ENCODE measurements around the gene FBXL15.

FBXL15 gene

GRCh38 chr10:102457591-102458150 lies 37.0 kb downstream of the FBXL15 start:
- no peak for DNase-seq (ENCODE audit: low read depth)
- TF ChIP-seq CTCF (conservative IDR thresholded peaks at IDR 0.05; ENCODE audit: low read depth, low read length), result no peak
- H3K4me3 ChIP-seq (ENCODE audit: low read depth, low read length), result no peak overlapping the region

- no peak for TF ChIP-seq CTCF (conservative IDR thresholded peaks at IDR 0.05; ENCODE audit: low read depth, low read length)
Measured at GRCh38 chr10:102458656-102459055, 38.0 kb downstream of the FBXL15 start.

GRCh38 chr10:102460836-102461186 lies 40.2 kb downstream of the FBXL15 start:
- no peak for DNase-seq (ENCODE audit: low read depth)
- TF ChIP-seq CTCF (conservative IDR thresholded peaks at IDR 0.05; ENCODE audit: low read depth, low read length), result no peak
- peak overlapping the region; percentile 62 for H3K4me3 ChIP-seq (ENCODE audit: low read depth, low read length)

More at GRCh38 chr10:102458656-102459055, 38.0 kb downstream of the FBXL15 start:
- H3K4me3 ChIP-seq (ENCODE audit: low read depth, low read length), result no peak overlapping the region
- no peak for DNase-seq (ENCODE audit: low read depth)

GRCh38 chr10:102461187-102462054 lies 40.8 kb downstream of the FBXL15 start:
- TF ChIP-seq CTCF (conservative IDR thresholded peaks at IDR 0.05; ENCODE audit: low read depth, low read length), result no peak
- DNase-seq (ENCODE audit: low read depth), result peak; percentile 88

GRCh38 chr10:102462512-102463054 lies 41.9 kb downstream of the FBXL15 start:
- no peak for TF ChIP-seq CTCF (conservative IDR thresholded peaks at IDR 0.05; ENCODE audit: low read depth, low read length)
- H3K4me3 ChIP-seq (ENCODE audit: low read depth, low read length), result no peak overlapping the region
- DNase-seq (ENCODE audit: low read depth), result no peak

More at GRCh38 chr10:102461187-102462054, 40.8 kb downstream of the FBXL15 start:
- H3K4me3 ChIP-seq (ENCODE audit: low read depth, low read length), result peak overlapping the region; percentile 62

GRCh38 chr10:102463983-102464382 lies 43.3 kb downstream of the FBXL15 start:
- no peak for DNase-seq (ENCODE audit: low read depth)
- no peak overlapping the region for H3K4me3 ChIP-seq (ENCODE audit: low read depth, low read length)
- no peak for TF ChIP-seq CTCF (conservative IDR thresholded peaks at IDR 0.05; ENCODE audit: low read depth, low read length)

All from choroid plexus epithelial cell (primary cell).